IMR-90 (cell line): Measurements from ENCODE around the gene SUN1. TPM values are rescaled to one million over a fixed set of nuclear protein-coding genes. Genes with fewer than 3 reads are reported as not detected.

ENCODE experiments used
- ATAC-seq: fragments of 200-7000 bp; cut with Tn5 transposase; 2 replicates; pipeline ENCODE4 v1.9.1; 2020; ENCODE audit warnings: low read depth, mild to moderate bottlenecking, moderate library complexity
- BruUV-seq: library from RNA; stranded (reverse); fragments of 400-500 nt; replicated peaks from 2 replicates; lab custom pipeline; 2021; lab: Mats Ljungman, UMichigan
- CTCF ChIA-PET: fragments of 300-600 bp; formaldehyde crosslinking; extraction: SDS; loops from one replicate; lab custom pipeline; 2021; ENCODE audit warnings: antibody characterized with exemption; lab: Yijun Ruan, JAX
- POLR2A ChIA-PET: fragments of 300-600 bp; sonication (Branson Sonifier 250); formaldehyde crosslinking; loops from one replicate; lab custom pipeline; 2022; ENCODE audit warnings: antibody characterized with exemption; ENCODE audit not compliant: unreplicated experiment; lab: Charles Lee
- DNase-seq: peaks from one replicate; pipeline ENCODE4 v3.0.0; 2013
- H2AFZ ChIP-seq: replicated peaks from 2 replicates; pipeline ENCODE3; 2013; ENCODE audit warnings: low read length, mild to moderate bottlenecking; ENCODE audit not compliant: poor library complexity
- H2AK5ac ChIP-seq: 2 replicates; pipeline ENCODE4 v1.6.1; 2013; ENCODE audit warnings: low read depth, low read length, inconsistent platforms
- H2AK9ac ChIP-seq: replicated peaks from 2 replicates; pipeline ENCODE3; 2013; ENCODE audit warnings: mild to moderate bottlenecking, low read depth, low read length, moderate library complexity; ENCODE audit not compliant: poor library complexity
- H2BK120ac ChIP-seq: 2 replicates; pipeline ENCODE4 v1.6.1; 2013; ENCODE audit warnings: low read depth, low read length, inconsistent platforms
- H2BK15ac ChIP-seq: 3 replicates; pipeline ENCODE4 v1.6.1; 2013; ENCODE audit warnings: low read depth, low read length, inconsistent platforms
- H2BK20ac ChIP-seq: 2 replicates; pipeline ENCODE4 v1.6.1; 2013; ENCODE audit warnings: low read depth, mild to moderate bottlenecking, inconsistent platforms, low read length, moderate library complexity
- H2BK5ac ChIP-seq: 2 replicates; pipeline ENCODE4 v1.6.1; 2013; ENCODE audit warnings: mild to moderate bottlenecking, low read depth, low read length, inconsistent platforms; ENCODE audit not compliant: poor library complexity, severe bottlenecking
- H3K14ac ChIP-seq: replicated peaks from 2 replicates; pipeline ENCODE4 v1.6.1; 2013; ENCODE audit warnings: low read depth, low read length, inconsistent platforms
- H3K18ac ChIP-seq: 2 replicates; pipeline ENCODE4 v1.6.1; 2013; ENCODE audit warnings: low read depth, low read length, control low read depth
- H3K23ac ChIP-seq: 2 replicates; pipeline ENCODE4 v1.6.1; 2013; ENCODE audit warnings: low read depth, low read length, inconsistent platforms
- H3K27ac ChIP-seq: 2 replicates; pipeline ENCODE4 v1.5.1; 2013; ENCODE audit warnings: mild to moderate bottlenecking, control low read depth, low read length; ENCODE audit not compliant: insufficient read depth
- H3K27me3 ChIP-seq: 2 replicates; pipeline ENCODE4 v1.6.1; 2013; ENCODE audit warnings: low read length; ENCODE audit not compliant: control insufficient read depth, insufficient read depth
- H3K36me3 ChIP-seq: 2 replicates; pipeline ENCODE4 v1.6.1; 2013; ENCODE audit warnings: low read length, mixed read lengths; ENCODE audit not compliant: control insufficient read depth, insufficient read depth
- H3K4ac ChIP-seq: 2 replicates; pipeline ENCODE4 v1.6.1; 2013; ENCODE audit warnings: low read depth, low read length, inconsistent platforms
- H3K4me1 ChIP-seq: 2 replicates; pipeline ENCODE4 v1.6.1; 2013; ENCODE audit warnings: low read length, mixed read lengths; ENCODE audit not compliant: control insufficient read depth, insufficient read depth
- H3K4me2 ChIP-seq: 2 replicates; pipeline ENCODE4 v1.6.1; 2013; ENCODE audit warnings: low read depth, mild to moderate bottlenecking, control low read depth, low read length, moderate library complexity
- H3K4me3 ChIP-seq: 2 replicates; pipeline ENCODE4 v1.5.1; 2013; ENCODE audit warnings: low read depth, mild to moderate bottlenecking, control low read depth, low read length, moderate library complexity; ENCODE audit not compliant: insufficient read depth
- H3K56ac ChIP-seq: 2 replicates; pipeline ENCODE4 v1.6.1; 2013; ENCODE audit warnings: low read length, inconsistent platforms; ENCODE audit not compliant: insufficient read depth; ENCODE audit errors: extremely low read depth
- H3K79me1 ChIP-seq, 2 experiments: 2 replicates each; pipeline ENCODE4 v1.6.1; 2013; ENCODE audit warnings: low read length in 2 of 2, inconsistent platforms in 1 of 2, low read depth in 1 of 2
- H3K9ac ChIP-seq: 2 replicates; pipeline ENCODE4 v1.6.1; 2013; ENCODE audit warnings: low read depth, low read length, control low read depth
- H3K9me1 ChIP-seq: 2 replicates; pipeline ENCODE4 v1.6.1; 2013; ENCODE audit warnings: low read length, inconsistent platforms; ENCODE audit not compliant: insufficient read depth
- H3K9me3 ChIP-seq: 2 replicates; pipeline ENCODE4 v1.6.1; 2013; ENCODE audit warnings: low read length; ENCODE audit not compliant: control insufficient read depth, insufficient read depth
- H4K20me1 ChIP-seq: 2 replicates; pipeline ENCODE4 v1.6.1; 2013; ENCODE audit warnings: low read length, inconsistent platforms; ENCODE audit not compliant: insufficient read depth
- H4K5ac ChIP-seq: 2 replicates; pipeline ENCODE4 v1.6.1; 2013; ENCODE audit warnings: mild to moderate bottlenecking, low read depth, low read length, control low read depth
- H4K8ac ChIP-seq, 2 experiments: 2 replicates each; pipeline ENCODE4 v1.6.1; 2013; ENCODE audit warnings: low read depth in 2 of 2, low read length in 2 of 2, control low read depth in 1 of 2, inconsistent platforms in 1 of 2
- H4K91ac ChIP-seq: 2 replicates; pipeline ENCODE4 v1.6.1; 2013; ENCODE audit warnings: low read depth, low read length, inconsistent platforms; ENCODE audit not compliant: insufficient read depth
- BHLHE40 ChIP-seq: fragments of 150-350 bp; IDR thresholded peaks from 2 replicates; pipeline ENCODE4 v1.6.1; 2016; ENCODE audit warnings: mild to moderate bottlenecking, low read depth, low read length
- CEBPB ChIP-seq: IDR thresholded peaks from 2 replicates; pipeline ENCODE4 v1.6.1; 2012; ENCODE audit warnings: low read depth, low read length, improper control_type of control experiment
- CHD1 ChIP-seq: IDR thresholded peaks from 2 replicates; pipeline ENCODE4 v1.6.1; 2012; ENCODE audit warnings: low read depth, low read length, improper control_type of control experiment
- FOS ChIP-seq: fragments of 150-350 bp; IDR thresholded peaks from 2 replicates; pipeline ENCODE4 v1.6.1; 2016; ENCODE audit warnings: low read depth, low read length
- MAFK ChIP-seq: IDR thresholded peaks from 2 replicates; pipeline ENCODE4 v1.6.1; 2012; ENCODE audit warnings: low read depth, low read length, improper control_type of control experiment
- MAZ ChIP-seq: IDR thresholded peaks from 2 replicates; pipeline ENCODE4 v1.6.1; 2012; ENCODE audit warnings: low read depth, mild to moderate bottlenecking, low read length, improper control_type of control experiment, moderate library complexity, borderline replicate concordance
- MXI1 ChIP-seq: IDR thresholded peaks from 2 replicates; pipeline ENCODE4 v1.6.1; 2012; ENCODE audit warnings: low read depth, mild to moderate bottlenecking, low read length, moderate library complexity, borderline replicate concordance
- NFE2L2 ChIP-seq: fragments of 150-350 bp; IDR thresholded peaks from 2 replicates; pipeline ENCODE4 v1.6.1; 2016; ENCODE audit warnings: low read depth, mild to moderate bottlenecking, low read length
- POLR2A ChIP-seq: IDR thresholded peaks from 2 replicates; pipeline ENCODE4 v1.6.1; 2012; ENCODE audit warnings: mild to moderate bottlenecking, low read depth, low read length
- RAD21 ChIP-seq: IDR thresholded peaks from 2 replicates; pipeline ENCODE4 v1.6.1; 2012; ENCODE audit warnings: low read length, improper control_type of control experiment
- RCOR1 ChIP-seq: IDR thresholded peaks from 2 replicates; pipeline ENCODE4 v1.6.1; 2012; ENCODE audit warnings: mild to moderate bottlenecking, low read length, improper control_type of control experiment; ENCODE audit not compliant: insufficient replicate concordance
- RFX5 ChIP-seq: IDR thresholded peaks from 2 replicates; pipeline ENCODE4 v1.8.0; 2012; ENCODE audit warnings: low read depth, mild to moderate bottlenecking, low read length, moderate library complexity
- SMC3 ChIP-seq: fragments of 150-350 bp; IDR thresholded peaks from 2 replicates; pipeline ENCODE4 v1.6.1; 2016; ENCODE audit warnings: low read depth, mild to moderate bottlenecking, antibody characterized with exemption, low read length, moderate library complexity
- WGBS, 2 experiments: methylation state at CpG; one replicate each; pipeline versions ENCODE4 v1.1.5 to v1.1.7; 2013; ENCODE audit warnings: missing lambda C conversion rate in 2 of 2; ENCODE audit not compliant: insufficient read length in 1 of 2; ENCODE audit errors: extremely low coverage in 2 of 2; 5-methylcytosine and 5-hydroxymethylcytosine counted together
- dilution Hi-C: fragments of 300-500 bp; cut with HindIII; formaldehyde crosslinking; loops from one replicate; pipeline ENCODE4 v1.14.3; 2018; ENCODE audit warnings: low sequenced_read_pairs; ENCODE audit not compliant: unreplicated experiment
- in situ Hi-C: fragments of 300-500 bp; cut with MboI; formaldehyde crosslinking; loops from 3 replicates; pipeline ENCODE4 v1.14.3; 2019; ENCODE audit warnings: low sequenced_read_pairs, inconsistent platforms, mixed read lengths
- intact Hi-C: fragments of 100-400 bp; cut with micrococcal nuclease; formaldehyde crosslinking; loops from 2 replicates; pipeline ENCODE4 v1.10.0; 2022
- polyA plus RNA-seq, 3 experiments: library from polyadenylated mRNA; depleted of rRNA; stranded (reverse); fragments of >200 nt; gene quantifications; 2 replicates each; pipeline ENCODE4 v1.2.3, GENCODE V29; 2012; ENCODE audit warnings: low replicate concordance in 1 of 3
- total RNA-seq: library from RNA; depleted of rRNA; stranded (reverse); fragments of >200 nt; gene quantifications from 2 replicates; pipeline ENCODE4 v1.2.3, GENCODE V29; 2012
- TF ChIP-seq, protein P1 (sequence below): fragments of 150-350 bp; IDR thresholded peaks from 2 replicates; pipeline ENCODE4 v1.6.1; 2016; ENCODE audit warnings: low read depth, mild to moderate bottlenecking, low read length, moderate library complexity, borderline replicate concordance
- TF ChIP-seq, protein P2 (sequence below): conservative IDR thresholded peaks from 2 replicates; pipeline ENCODE4 v1.5.1; 2012; ENCODE audit warnings: mild to moderate bottlenecking, low read depth, low read length, improper control_type of control experiment
- TF ChIP-seq, protein P3 (sequence below): fragments of 150-350 bp; IDR thresholded peaks from 2 replicates; pipeline ENCODE4 v1.6.1; 2017; ENCODE audit warnings: mild to moderate bottlenecking, antibody characterized with exemption, low read length, low read depth

Gene SUN1
- total and polyA plus RNA-seq, 2 of the 4 experiments (the other 2 are of a cell fraction), result 113 to 239 TPM

DNA sequence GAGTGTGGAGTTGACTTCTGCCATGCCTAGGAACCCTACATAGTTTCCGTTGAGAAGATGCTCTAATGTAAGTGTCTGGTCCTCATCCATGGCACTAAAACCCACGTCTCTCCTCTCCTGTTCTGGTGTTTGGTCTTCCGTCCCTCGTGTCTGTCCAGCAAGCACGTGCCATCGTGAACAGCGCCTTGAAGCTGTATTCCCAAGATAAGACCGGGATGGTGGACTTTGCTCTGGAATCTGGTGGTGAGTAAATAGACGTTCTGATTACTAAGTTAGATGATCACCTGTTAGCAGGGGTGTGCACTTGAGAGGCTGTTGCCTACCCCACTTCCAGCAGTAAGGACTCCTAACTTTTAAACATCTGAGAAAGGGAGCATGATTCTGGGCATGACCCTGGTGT is 28.9 kb downstream of the SUN1 start:
- no peaks in the 10 kb centered on the region for H3K27me3 ChIP-seq
- WGBS, 2 experiments, result 93% methylated on average over 2 of the region's 9 CpGs; no CpG with 5 or more reads in 1 of the 2 experiments
- POLR2A ChIA-PET, result no interaction called here
- H3K4me2 ChIP-seq, result no peak overlapping the region
- H3K36me3 ChIP-seq, result peaks cover 69% of the 10 kb centered on the region
- peaks cover 5% of the 10 kb centered on the region; the same call in 1 of the 2 replicates for H3K9me1 ChIP-seq
- H4K91ac ChIP-seq, result no peak overlapping the region
- intact Hi-C loops, result no loop called here
- H2BK5ac ChIP-seq, result no peak overlapping the region
- peaks cover 5 to 20% of the 10 kb centered on the region in 2 experiments; a peak in 3 of 4 replicates for H3K79me1 ChIP-seq
- ATAC-seq (no peak), DNase-seq (no peak)
- no peak overlapping the region for H3K27ac ChIP-seq
- no peak for TF ChIP-seq MAZ
- no peak for TF ChIP-seq BHLHE40
- no peak for TF ChIP-seq MXI1
- no peak for TF ChIP-seq CEBPB
- no peak for TF ChIP-seq RFX5
- TF ChIP-seq CHD1, result no peak
- TF ChIP-seq, protein P1, sequence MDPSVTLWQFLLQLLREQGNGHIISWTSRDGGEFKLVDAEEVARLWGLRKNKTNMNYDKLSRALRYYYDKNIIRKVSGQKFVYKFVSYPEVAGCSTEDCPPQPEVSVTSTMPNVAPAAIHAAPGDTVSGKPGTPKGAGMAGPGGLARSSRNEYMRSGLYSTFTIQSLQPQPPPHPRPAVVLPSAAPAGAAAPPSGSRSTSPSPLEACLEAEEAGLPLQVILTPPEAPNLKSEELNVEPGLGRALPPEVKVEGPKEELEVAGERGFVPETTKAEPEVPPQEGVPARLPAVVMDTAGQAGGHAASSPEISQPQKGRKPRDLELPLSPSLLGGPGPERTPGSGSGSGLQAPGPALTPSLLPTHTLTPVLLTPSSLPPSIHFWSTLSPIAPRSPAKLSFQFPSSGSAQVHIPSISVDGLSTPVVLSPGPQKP, result no peak
- TF ChIP-seq, protein P2, sequence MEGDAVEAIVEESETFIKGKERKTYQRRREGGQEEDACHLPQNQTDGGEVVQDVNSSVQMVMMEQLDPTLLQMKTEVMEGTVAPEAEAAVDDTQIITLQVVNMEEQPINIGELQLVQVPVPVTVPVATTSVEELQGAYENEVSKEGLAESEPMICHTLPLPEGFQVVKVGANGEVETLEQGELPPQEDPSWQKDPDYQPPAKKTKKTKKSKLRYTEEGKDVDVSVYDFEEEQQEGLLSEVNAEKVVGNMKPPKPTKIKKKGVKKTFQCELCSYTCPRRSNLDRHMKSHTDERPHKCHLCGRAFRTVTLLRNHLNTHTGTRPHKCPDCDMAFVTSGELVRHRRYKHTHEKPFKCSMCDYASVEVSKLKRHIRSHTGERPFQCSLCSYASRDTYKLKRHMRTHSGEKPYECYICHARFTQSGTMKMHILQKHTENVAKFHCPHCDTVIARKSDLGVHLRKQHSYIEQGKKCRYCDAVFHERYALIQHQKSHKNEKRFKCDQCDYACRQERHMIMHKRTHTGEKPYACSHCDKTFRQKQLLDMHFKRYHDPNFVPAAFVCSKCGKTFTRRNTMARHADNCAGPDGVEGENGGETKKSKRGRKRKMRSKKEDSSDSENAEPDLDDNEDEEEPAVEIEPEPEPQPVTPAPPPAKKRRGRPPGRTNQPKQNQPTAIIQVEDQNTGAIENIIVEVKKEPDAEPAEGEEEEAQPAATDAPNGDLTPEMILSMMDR, result no peak
- TF ChIP-seq POLR2A, result no peak
- TF ChIP-seq NFE2L2, result no peak
- no peak for TF ChIP-seq FOS
- no peak for TF ChIP-seq MAFK
- TF ChIP-seq SMC3, result no peak
- TF ChIP-seq, protein P3, sequence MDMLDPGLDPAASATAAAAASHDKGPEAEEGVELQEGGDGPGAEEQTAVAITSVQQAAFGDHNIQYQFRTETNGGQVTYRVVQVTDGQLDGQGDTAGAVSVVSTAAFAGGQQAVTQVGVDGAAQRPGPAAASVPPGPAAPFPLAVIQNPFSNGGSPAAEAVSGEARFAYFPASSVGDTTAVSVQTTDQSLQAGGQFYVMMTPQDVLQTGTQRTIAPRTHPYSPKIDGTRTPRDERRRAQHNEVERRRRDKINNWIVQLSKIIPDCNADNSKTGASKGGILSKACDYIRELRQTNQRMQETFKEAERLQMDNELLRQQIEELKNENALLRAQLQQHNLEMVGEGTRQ, result no peak
- no peak for TF ChIP-seq RAD21
- TF ChIP-seq RCOR1, result no peak
- no TSS peak for BruUV-seq
- no peak overlapping the region for H3K14ac ChIP-seq
- in situ Hi-C loops, result no loop called here
- H3K4ac ChIP-seq, result no peak overlapping the region
- H2BK15ac ChIP-seq, result no peak overlapping the region
- H3K18ac ChIP-seq, result no peak overlapping the region
- no peaks in the 10 kb centered on the region; the same call in 1 of the 2 replicates for H4K20me1 ChIP-seq
- no peak overlapping the region for H3K23ac ChIP-seq
- no peaks in the 10 kb centered on the region for H3K4me1 ChIP-seq
- dilution Hi-C loops, result no loop called here
- no peaks in the 10 kb centered on the region for H3K9me3 ChIP-seq
- no peak overlapping the region for H4K8ac ChIP-seq
- no peak overlapping the region for H2AK9ac ChIP-seq
- CTCF ChIA-PET, result interaction anchor here (0.7 kb wide), 1 partner anchor 12 kb away, joined by 4 read pairs; no protein-coding TSS in a partner anchor
- H3K56ac ChIP-seq, result no peak overlapping the region
- H2BK20ac ChIP-seq, result no peak overlapping the region
- no peak overlapping the region for H4K5ac ChIP-seq
- H3K9ac ChIP-seq, result no peak overlapping the region
- H3K4me3 ChIP-seq, result no peak overlapping the region
- no peak overlapping the region for H2AFZ ChIP-seq
- H2AK5ac ChIP-seq, result no peak overlapping the region
- no peak overlapping the region for H2BK120ac ChIP-seq
